RWPE2 (cell line): ENCODE measurements around the gene CNPPD1.

ENCODE experiments used
- ATAC-seq: fragments of 200-7000 bp; cut with Tn5 transposase; 3 replicates; pipeline ENCODE4 v1.9.1; 2021; ENCODE audit warnings: low read depth
- DNase-seq: peaks from one replicate; pipeline ENCODE4 v3.0.0-alpha.2; 2020; ENCODE audit warnings: low spot score
- H3K27ac ChIP-seq: fragments of 450-650 bp; 2 replicates; pipeline ENCODE4 v1.5.1; 2017; ENCODE audit warnings: mild to moderate bottlenecking; ENCODE audit not compliant: poor library complexity, severe bottlenecking
- H3K27me3 ChIP-seq: fragments of 250-450 bp; sonication (Bioruptor Pico); 2 replicates; pipeline ENCODE4 v1.5.1; 2021; ENCODE audit warnings: mild to moderate bottlenecking, moderate library complexity; ENCODE audit not compliant: insufficient read depth, poor library complexity, severe bottlenecking
- H3K36me3 ChIP-seq: fragments of 250-450 bp; sonication (Bioruptor Pico); 2 replicates; pipeline ENCODE4 v1.5.1; 2020; ENCODE audit warnings: low read depth, mild to moderate bottlenecking, moderate library complexity
- H3K4me1 ChIP-seq: fragments of 250-450 bp; sonication (Bioruptor Pico); 2 replicates; pipeline ENCODE4 v1.5.1; 2021; ENCODE audit warnings: mild to moderate bottlenecking, moderate library complexity; ENCODE audit not compliant: insufficient read depth, poor library complexity, severe bottlenecking
- H3K4me3 ChIP-seq: fragments of 250-450 bp; sonication (Bioruptor Pico); 2 replicates; pipeline ENCODE4 v1.5.1; 2021; ENCODE audit warnings: mild to moderate bottlenecking, moderate library complexity; ENCODE audit not compliant: severe bottlenecking
- H3K9me3 ChIP-seq: fragments of 250-450 bp; sonication (Bioruptor Pico); 2 replicates; pipeline ENCODE4 v1.5.1; 2021; ENCODE audit warnings: mild to moderate bottlenecking, moderate library complexity; ENCODE audit not compliant: severe bottlenecking
- CTCF ChIP-seq: fragments of 450-650 bp; IDR thresholded peaks from one replicate; pipeline ENCODE4 v1.5.1; 2017; ENCODE audit warnings: mild to moderate bottlenecking, moderate library complexity; ENCODE audit not compliant: poor library complexity, severe bottlenecking

The CNPPD1 gene

DNA sequence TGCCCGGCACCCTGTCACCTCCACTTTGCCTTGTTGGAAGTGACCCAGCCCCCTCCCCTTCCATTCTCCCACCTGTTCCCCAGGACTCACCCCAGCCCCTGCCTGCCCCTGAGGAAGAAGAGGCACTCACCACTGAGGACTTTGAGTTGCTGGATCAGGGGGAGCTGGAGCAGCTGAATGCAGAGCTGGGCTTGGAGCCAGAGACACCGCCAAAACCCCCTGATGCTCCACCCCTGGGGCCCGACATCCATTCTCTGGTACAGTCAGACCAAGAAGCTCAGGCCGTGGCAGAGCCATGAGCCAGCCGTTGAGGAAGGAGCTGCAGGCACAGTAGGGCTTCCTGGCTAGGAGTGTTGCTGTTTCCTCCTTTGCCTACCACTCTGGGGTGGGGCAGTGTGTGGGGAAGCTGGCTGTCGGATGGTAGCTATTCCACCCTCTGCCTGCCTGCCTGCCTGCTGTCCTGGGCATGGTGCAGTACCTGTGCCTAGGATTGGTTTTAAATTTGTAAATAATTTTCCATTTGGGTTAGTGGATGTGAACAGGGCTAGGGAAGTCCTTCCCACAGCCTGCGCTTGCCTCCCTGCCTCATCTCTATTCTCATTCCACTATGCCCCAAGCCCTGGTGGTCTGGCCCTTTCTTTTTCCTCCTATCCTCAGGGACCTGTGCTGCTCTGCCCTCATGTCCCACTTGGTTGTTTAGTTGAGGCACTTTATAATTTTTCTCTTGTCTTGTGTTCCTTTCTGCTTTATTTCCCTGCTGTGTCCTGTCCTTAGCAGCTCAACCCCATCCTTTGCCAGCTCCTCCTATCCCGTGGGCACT, 5.8 kb upstream of the CNPPD1 start:
- DNase-seq: no peak
- Histone ChIP-seq H3K9me3 (no peaks in the 10 kb centered on the region), H3K27me3 (no peaks in the 10 kb centered on the region), H3K4me1 (no peaks in the 10 kb centered on the region), H3K4me3 (no peak overlapping the region), H3K27ac (no peak overlapping the region), H3K36me3 (peaks cover 28% of the 10 kb centered on the region)
- no peak for ATAC-seq
- TF ChIP-seq CTCF: no peak

- no peak for TF ChIP-seq CTCF
- Histone ChIP-seq H3K27ac (no peak overlapping the region), H3K27me3 (no peaks in the 10 kb centered on the region), H3K36me3 (peaks cover 28% of the 10 kb centered on the region), H3K4me1 (no peaks in the 10 kb centered on the region), H3K9me3 (no peaks in the 10 kb centered on the region), H3K4me3 (no peak overlapping the region)
- ATAC-seq (no peak), DNase-seq (no peak)
Measured at GRCh38 chr2:219181531-219181930, 4.8 kb upstream of the CNPPD1 start.

GRCh38 chr2:219180961-219181360, 4.2 kb upstream of the CNPPD1 start:
- TF ChIP-seq CTCF: no peak
- Histone ChIP-seq H3K4me3 (no peak overlapping the region), H3K4me1 (no peaks in the 10 kb centered on the region), H3K36me3 (peaks cover 28% of the 10 kb centered on the region), H3K27ac (no peak overlapping the region), H3K9me3 (no peaks in the 10 kb centered on the region), H3K27me3 (no peaks in the 10 kb centered on the region)
- DNase-seq (no peak), ATAC-seq (no peak)

DNA sequence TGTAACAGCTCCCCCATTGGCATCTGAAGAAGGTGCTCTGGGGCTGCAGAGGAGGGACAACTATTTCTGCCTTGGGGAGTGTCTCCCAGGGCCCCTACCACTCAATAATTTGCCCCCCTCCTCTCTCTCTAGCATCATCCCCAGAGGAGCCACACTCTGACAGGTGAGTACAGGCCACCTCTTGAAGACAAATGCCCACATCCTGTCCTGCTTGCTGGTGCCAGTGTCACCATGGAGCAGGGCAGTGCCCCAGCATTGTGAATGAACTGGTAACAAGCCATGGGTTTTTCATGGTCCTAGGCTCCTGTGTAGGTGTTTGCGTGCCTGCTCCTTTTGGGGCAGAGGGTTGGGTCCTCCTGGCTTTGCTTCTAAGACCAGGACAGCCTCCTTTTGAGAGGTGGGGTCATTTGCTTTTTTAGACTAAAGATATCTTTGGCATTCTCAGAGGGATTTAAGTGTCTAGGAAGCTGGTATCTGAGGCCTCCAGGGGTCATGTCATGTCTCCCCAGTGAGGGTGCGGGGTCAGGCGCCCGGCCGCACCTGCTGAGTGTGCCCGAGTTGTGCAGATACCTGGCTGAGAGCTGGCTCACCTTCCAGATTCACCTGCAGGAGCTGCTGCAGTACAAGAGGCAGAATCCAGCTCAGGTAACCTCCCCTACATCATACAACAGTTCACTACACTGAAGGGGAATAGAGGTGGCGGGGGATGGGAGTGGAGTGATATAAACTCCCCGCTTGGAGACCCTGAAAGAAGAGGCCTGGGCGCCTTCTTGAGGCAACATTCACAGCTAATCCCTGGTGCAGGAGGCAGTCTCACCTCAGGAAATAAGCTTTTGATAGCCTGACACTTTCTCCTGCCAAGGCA, 3.1 kb upstream of the CNPPD1 start:
- no peaks in the 10 kb centered on the region for H3K9me3 ChIP-seq
- H3K4me1 ChIP-seq: no peaks in the 10 kb centered on the region
- peaks cover 33% of the 10 kb centered on the region for H3K36me3 ChIP-seq
- no peak overlapping the region for H3K27ac ChIP-seq
- H3K27me3 ChIP-seq: no peaks in the 10 kb centered on the region
- TF ChIP-seq CTCF: no peak
- DNase-seq: no peak
- no peak overlapping the region for H3K4me3 ChIP-seq
- no peak for ATAC-seq
